HepG2 (cell line): ENCODE measurements around the gene EOLA1. TPM values are rescaled to one million over a fixed set of nuclear protein-coding genes. Genes with fewer than 3 reads are reported as not detected.

ENCODE experiments used
- ESRRA ChIP-seq: sonication (generic); formaldehyde crosslinking; IDR thresholded peaks from 2 replicates; pipeline ENCODE4 v1.5.1; 2020; ENCODE audit warnings: mild to moderate bottlenecking, low read depth, missing genetic modification reagents
- FOXP1 ChIP-seq, 2 experiments: fragments of 450-650 bp in 1 of 2; IDR thresholded peaks; 2 replicates each; pipeline ENCODE4 v1.6.1; 2017 to 2018; ENCODE audit warnings: antibody characterized with exemption in 1 of 2
- KLF12 ChIP-seq: sonication (generic); formaldehyde crosslinking; IDR thresholded peaks from 2 replicates; pipeline ENCODE4 v1.4.0; 2020; ENCODE audit warnings: missing genetic modification reagents, borderline replicate concordance
- LCORL ChIP-seq, 2 experiments: fragments of 450-650 bp in 1 of 2; sonication (generic) in 1 of 2; formaldehyde crosslinking in 1 of 2; IDR thresholded peaks; 2 replicates each; pipeline versions ENCODE4 v1.5.0 to v1.6.1; 2017 to 2020; ENCODE audit warnings: antibody characterized with exemption in 1 of 2, missing genetic modification reagents in 1 of 2
- NKX3-1 ChIP-seq: sonication (generic); formaldehyde crosslinking; IDR thresholded peaks from 2 replicates; pipeline ENCODE4 v1.5.0; 2020; ENCODE audit warnings: missing genetic modification reagents
- NPAS2 ChIP-seq: sonication (generic); formaldehyde crosslinking; IDR thresholded peaks from 2 replicates; pipeline ENCODE4 v1.8.0; 2022; ENCODE audit warnings: mild to moderate bottlenecking, missing genetic modification reagents, borderline replicate concordance
- NRL ChIP-seq: sonication (generic); formaldehyde crosslinking; IDR thresholded peaks from 2 replicates; pipeline ENCODE4 v1.5.0; 2020; ENCODE audit warnings: missing genetic modification reagents, mild to moderate bottlenecking, moderate library complexity, borderline replicate concordance
- SNAPC2 ChIP-seq: sonication (generic); formaldehyde crosslinking; IDR thresholded peaks from 2 replicates; pipeline ENCODE4 v1.8.1; 2022; ENCODE audit warnings: mild to moderate bottlenecking, missing genetic modification reagents
- TCF12 ChIP-seq, 2 experiments: fragments of 450-650 bp in 1 of 2; sonication (generic) in 1 of 2; formaldehyde crosslinking in 1 of 2; IDR thresholded peaks; 2 replicates each; pipeline versions ENCODE4 v1.6.1 to v1.8.0; 2017 to 2022; ENCODE audit warnings: antibody characterized with exemption in 1 of 2, mild to moderate bottlenecking in 1 of 2, missing genetic modification reagents in 1 of 2, moderate library complexity in 1 of 2
- U2AF2 ChIP-seq: fragments of 200-400 bp; formaldehyde crosslinking; IDR thresholded peaks from 2 replicates; pipeline ENCODE4 v1.6.1; 2017; ENCODE audit warnings: low read depth, mild to moderate bottlenecking, low read length
- ZFY ChIP-seq: sonication (generic); formaldehyde crosslinking; IDR thresholded peaks from 2 replicates; pipeline ENCODE4 v1.4.0; 2020; ENCODE audit warnings: missing genetic modification reagents
- ZNF17 ChIP-seq: sonication (generic); formaldehyde crosslinking; IDR thresholded peaks from 2 replicates; pipeline ENCODE4 v1.5.0; 2020; ENCODE audit warnings: mild to moderate bottlenecking, missing genetic modification reagents
- ZNF256 ChIP-seq: sonication (generic); formaldehyde crosslinking; conservative IDR thresholded peaks from 2 replicates; pipeline ENCODE4 v1.4.0; 2020; ENCODE audit warnings: missing genetic modification reagents
- ZNF569 ChIP-seq: sonication (generic); formaldehyde crosslinking; IDR thresholded peaks from 2 replicates; pipeline ENCODE4 v1.5.0; 2020; ENCODE audit warnings: mild to moderate bottlenecking, missing genetic modification reagents, moderate library complexity, borderline replicate concordance
- ZNF577 ChIP-seq: sonication (generic); formaldehyde crosslinking; IDR thresholded peaks from 2 replicates; pipeline ENCODE4 v1.4.0; 2020; ENCODE audit warnings: mild to moderate bottlenecking, low read depth, missing genetic modification reagents, borderline replicate concordance
- polyA plus RNA-seq, 8 experiments: library from polyadenylated mRNA; depleted of rRNA in 3 of 8; stranded (reverse) in 7 of 8; unstranded in 1 of 8; fragments of >200 nt; fragmentation: Illumina TruSeq in 4 of 8; extraction: Trizol in 4 of 8; gene quantifications; 2 replicates each; pipeline versions ENCODE4 v1.2.1 to v1.2.3, GENCODE V29; 2011 to 2016; ENCODE audit warnings: low read depth in 4 of 8, missing spikeins in 1 of 8, mixed read lengths in 1 of 8; ENCODE audit not compliant: insufficient read depth in 1 of 8
- total RNA-seq, 5 experiments: library from RNA; depleted of rRNA; stranded (reverse); fragments of >200 nt; fragmentation: Illumina TruSeq; extraction: Trizol; gene quantifications; 2 replicates each; pipeline ENCODE4 v1.2.3, GENCODE V29; 2016; ENCODE audit warnings: low read depth in 1 of 5
- TF ChIP-seq, protein P1 (sequence below): sonication (generic); formaldehyde crosslinking; IDR thresholded peaks from 2 replicates; pipeline ENCODE4 v1.4.0; 2020; ENCODE audit warnings: mild to moderate bottlenecking, missing genetic modification reagents
- TF ChIP-seq, protein P2 (sequence below): sonication (generic); formaldehyde crosslinking; IDR thresholded peaks from 2 replicates; pipeline ENCODE4 v1.5.1; 2020; ENCODE audit warnings: mild to moderate bottlenecking, missing genetic modification reagents
- TF ChIP-seq, protein P3 (sequence below): sonication (generic); formaldehyde crosslinking; conservative IDR thresholded peaks from 2 replicates; pipeline ENCODE4 v1.8.0; 2022; ENCODE audit warnings: low read depth, missing genetic modification reagents
- TF ChIP-seq, protein P4 (sequence below): sonication (generic); formaldehyde crosslinking; IDR thresholded peaks from 2 replicates; pipeline ENCODE4 v1.4.0; 2020; ENCODE audit warnings: mild to moderate bottlenecking, missing genetic modification reagents

EOLA1 gene
- total and polyA plus RNA-seq, 2 of the 13 experiments (the other 11 are each of a cell fraction or from before 2014, with no cell fraction given), result 6.5 to 9.6 TPM

DNA sequence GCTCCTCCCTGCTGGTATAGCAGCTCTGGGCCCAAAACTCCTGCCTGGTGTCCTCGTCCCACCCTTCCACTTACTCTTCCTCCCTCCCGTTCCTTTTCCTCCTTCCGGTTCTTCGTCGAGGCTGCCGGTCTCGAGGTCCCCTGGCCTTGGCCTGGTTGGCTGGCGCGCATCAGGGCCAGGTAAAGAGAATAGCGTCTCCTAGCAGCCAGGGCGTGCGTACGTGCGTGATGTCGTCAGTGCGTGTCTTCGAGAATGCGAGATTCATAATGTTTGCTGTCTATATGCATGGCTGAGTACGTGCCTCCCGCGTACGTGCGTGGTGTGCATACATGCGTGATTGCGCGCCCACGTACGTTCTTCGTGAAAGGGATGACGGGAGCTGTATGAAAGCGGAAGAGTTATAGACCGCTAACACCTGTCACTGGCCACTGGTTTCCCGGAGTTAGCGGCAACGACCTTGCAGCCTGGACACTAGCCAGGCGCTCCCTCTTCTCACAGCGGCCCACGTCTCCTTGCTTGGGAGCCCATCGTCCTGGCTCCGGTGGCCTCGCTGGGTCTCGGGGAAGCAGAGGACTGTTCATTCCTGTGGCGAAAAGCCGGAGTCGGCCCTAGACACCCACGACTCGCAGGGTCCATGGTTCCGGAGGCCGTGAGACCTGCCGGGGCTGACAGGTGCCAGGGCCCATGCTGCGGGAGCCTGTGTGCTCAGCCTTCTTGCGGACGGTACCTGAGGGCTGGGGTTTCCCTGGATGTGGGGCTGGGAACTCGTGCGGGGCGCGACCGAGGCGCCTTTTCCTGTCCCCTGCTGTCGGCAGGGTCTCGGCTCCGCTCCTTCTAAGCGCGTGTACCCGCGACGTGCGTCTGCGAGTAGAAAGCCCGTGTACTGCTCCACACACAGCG lies at the start of gene EOLA1 (continued):
- TF ChIP-seq LCORL (IDR thresholded peaks at IDR 0.05), result no peak
- TF ChIP-seq LCORL (CRISPR knock-in tag; IDR thresholded peaks at IDR 0.05), result no peak
- TF ChIP-seq NKX3-1 (CRISPR knock-in tag), result no peak
- no peak for TF ChIP-seq U2AF2
- no peak for TF ChIP-seq ESRRA (CRISPR knock-in tag)
- peak; percentile 39 for TF ChIP-seq ZFY (CRISPR knock-in tag)
- TF ChIP-seq, protein P1, sequence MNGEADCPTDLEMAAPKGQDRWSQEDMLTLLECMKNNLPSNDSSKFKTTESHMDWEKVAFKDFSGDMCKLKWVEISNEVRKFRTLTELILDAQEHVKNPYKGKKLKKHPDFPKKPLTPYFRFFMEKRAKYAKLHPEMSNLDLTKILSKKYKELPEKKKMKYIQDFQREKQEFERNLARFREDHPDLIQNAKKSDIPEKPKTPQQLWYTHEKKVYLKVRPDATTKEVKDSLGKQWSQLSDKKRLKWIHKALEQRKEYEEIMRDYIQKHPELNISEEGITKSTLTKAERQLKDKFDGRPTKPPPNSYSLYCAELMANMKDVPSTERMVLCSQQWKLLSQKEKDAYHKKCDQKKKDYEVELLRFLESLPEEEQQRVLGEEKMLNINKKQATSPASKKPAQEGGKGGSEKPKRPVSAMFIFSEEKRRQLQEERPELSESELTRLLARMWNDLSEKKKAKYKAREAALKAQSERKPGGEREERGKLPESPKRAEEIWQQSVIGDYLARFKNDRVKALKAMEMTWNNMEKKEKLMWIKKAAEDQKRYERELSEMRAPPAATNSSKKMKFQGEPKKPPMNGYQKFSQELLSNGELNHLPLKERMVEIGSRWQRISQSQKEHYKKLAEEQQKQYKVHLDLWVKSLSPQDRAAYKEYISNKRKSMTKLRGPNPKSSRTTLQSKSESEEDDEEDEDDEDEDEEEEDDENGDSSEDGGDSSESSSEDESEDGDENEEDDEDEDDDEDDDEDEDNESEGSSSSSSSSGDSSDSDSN (CRISPR knock-in tag), result 0 out of 2 replicates have a peak, but pooled peaks have one; percentile 42
- no peak for TF ChIP-seq KLF12
- TF ChIP-seq ZNF256 (CRISPR knock-in tag), result no peak
- TF ChIP-seq ZNF17, result no peak
- TF ChIP-seq SNAPC2 (CRISPR knock-in tag), result no peak
- TF ChIP-seq, protein P2, sequence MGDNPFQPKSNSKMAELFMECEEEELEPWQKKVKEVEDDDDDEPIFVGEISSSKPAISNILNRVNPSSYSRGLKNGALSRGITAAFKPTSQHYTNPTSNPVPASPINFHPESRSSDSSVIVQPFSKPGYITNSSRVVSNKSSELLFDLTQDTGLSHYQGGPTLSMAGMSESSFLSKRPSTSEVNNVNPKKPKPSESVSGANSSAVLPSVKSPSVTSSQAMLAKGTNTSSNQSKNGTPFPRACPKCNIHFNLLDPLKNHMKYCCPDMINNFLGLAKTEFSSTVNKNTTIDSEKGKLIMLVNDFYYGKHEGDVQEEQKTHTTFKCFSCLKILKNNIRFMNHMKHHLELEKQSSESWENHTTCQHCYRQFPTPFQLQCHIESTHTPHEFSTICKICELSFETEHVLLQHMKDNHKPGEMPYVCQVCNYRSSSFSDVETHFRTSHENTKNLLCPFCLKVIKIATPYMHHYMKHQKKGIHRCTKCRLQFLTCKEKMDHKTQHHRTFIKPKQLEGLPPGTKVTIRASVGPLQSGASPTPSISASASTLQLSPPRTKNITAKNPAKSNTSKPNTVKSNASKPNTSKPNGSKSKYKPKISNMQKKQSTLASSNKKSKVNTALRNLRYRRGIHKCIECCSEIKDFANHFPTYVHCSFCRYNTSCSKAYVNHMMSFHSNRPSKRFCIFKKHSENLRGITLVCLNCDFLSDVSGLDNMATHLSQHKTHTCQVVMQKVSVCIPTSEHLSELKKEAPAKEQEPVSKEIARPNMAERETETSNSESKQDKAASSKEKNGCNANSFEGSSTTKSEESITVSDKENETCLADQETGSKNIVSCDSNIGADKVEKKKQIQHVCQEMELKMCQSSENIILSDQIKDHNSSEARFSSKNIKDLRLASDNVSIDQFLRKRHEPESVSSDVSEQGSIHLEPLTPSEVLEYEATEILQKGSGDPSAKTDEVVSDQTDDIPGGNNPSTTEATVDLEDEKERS, result no peak
- no peak for TF ChIP-seq ZNF569 (CRISPR knock-in tag)
- TF ChIP-seq NRL (CRISPR knock-in tag), result no peak
- TF ChIP-seq FOXP1 (IDR thresholded peaks at IDR 0.05), result no peak
- TF ChIP-seq FOXP1 (CRISPR knock-in tag; IDR thresholded peaks at IDR 0.05), result no peak
- TF ChIP-seq NPAS2 (CRISPR knock-in tag), result no peak
- TF ChIP-seq, protein P3, sequence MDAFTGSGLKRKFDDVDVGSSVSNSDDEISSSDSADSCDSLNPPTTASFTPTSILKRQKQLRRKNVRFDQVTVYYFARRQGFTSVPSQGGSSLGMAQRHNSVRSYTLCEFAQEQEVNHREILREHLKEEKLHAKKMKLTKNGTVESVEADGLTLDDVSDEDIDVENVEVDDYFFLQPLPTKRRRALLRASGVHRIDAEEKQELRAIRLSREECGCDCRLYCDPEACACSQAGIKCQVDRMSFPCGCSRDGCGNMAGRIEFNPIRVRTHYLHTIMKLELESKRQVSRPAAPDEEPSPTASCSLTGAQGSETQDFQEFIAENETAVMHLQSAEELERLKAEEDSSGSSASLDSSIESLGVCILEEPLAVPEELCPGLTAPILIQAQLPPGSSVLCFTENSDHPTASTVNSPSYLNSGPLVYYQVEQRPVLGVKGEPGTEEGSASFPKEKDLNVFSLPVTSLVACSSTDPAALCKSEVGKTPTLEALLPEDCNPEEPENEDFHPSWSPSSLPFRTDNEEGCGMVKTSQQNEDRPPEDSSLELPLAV (CRISPR knock-in tag), result no peak
- TF ChIP-seq TCF12 (IDR thresholded peaks at IDR 0.05), result no peak
- no peak for TF ChIP-seq TCF12 (CRISPR knock-in tag; IDR thresholded peaks at IDR 0.05)
- TF ChIP-seq, protein P4, sequence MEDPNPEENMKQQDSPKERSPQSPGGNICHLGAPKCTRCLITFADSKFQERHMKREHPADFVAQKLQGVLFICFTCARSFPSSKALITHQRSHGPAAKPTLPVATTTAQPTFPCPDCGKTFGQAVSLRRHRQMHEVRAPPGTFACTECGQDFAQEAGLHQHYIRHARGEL (CRISPR knock-in tag), result no peak
- TF ChIP-seq ZNF577 (CRISPR knock-in tag), result no peak
